ENCODE measurements around the gene PEX14.

- TF ChIP-seq CTCF (IDR thresholded peaks at IDR 0.05) (no peak), POLR2AphosphoS5 (IDR thresholded peaks at IDR 0.05) (no peak), EP300 (IDR thresholded peaks at IDR 0.05) (no peak)
These were observed 132.5 kb downstream of the PEX14 start for GRCh38 chr1:10607228-10607627.
